Astrocyte (in vitro differentiated cells and primary cell): ENCODE measurements around the gene ZNF416. TPM values are rescaled to one million over a fixed set of nuclear protein-coding genes. Genes with fewer than 3 reads are reported as not detected.

Experiments used
- DNase-seq: peaks from one replicate; pipeline ENCODE4 v3.0.0-alpha.2; 2010; ENCODE audit warnings: low read depth
- FAIRE-seq: peaks from 2 replicates; lab custom pipeline; 2011; peaks lifted over from hg19 to GRCh38; lab: Jason Lieb, UNC
- H2AFZ ChIP-seq: 2 replicates; pipeline ENCODE4 v1.6.0; 2012; ENCODE audit warnings: low read depth, low read length, inconsistent platforms
- H3K27ac ChIP-seq: 2 replicates; pipeline ENCODE4 v1.5.1; 2011; ENCODE audit warnings: low read depth, low read length, inconsistent platforms
- H3K27me3 ChIP-seq: 2 replicates; pipeline ENCODE4 v1.6.0; 2011; ENCODE audit warnings: low read length, inconsistent platforms; ENCODE audit not compliant: insufficient read depth
- H3K36me3 ChIP-seq: 2 replicates; pipeline ENCODE4 v1.5.1; 2011; ENCODE audit warnings: low read length, inconsistent platforms; ENCODE audit not compliant: insufficient read depth
- H3K4me1 ChIP-seq: 2 replicates; pipeline ENCODE4 v1.5.1; 2011; ENCODE audit warnings: low read length, inconsistent platforms; ENCODE audit not compliant: insufficient read depth
- H3K4me2 ChIP-seq: 2 replicates; pipeline ENCODE4 v1.6.0; 2012; ENCODE audit warnings: low read length, inconsistent platforms
- H3K4me3 ChIP-seq: 2 replicates; pipeline ENCODE4 v1.5.1; 2011; ENCODE audit warnings: low read depth, mild to moderate bottlenecking, low read length, inconsistent platforms; ENCODE audit not compliant: insufficient read depth
- H3K79me2 ChIP-seq: 2 replicates; pipeline ENCODE4 v1.6.0; 2012; ENCODE audit warnings: mild to moderate bottlenecking, low read length, inconsistent platforms; ENCODE audit not compliant: insufficient read depth
- H3K9ac ChIP-seq: 2 replicates; pipeline ENCODE4 v1.6.0; 2012; ENCODE audit warnings: mild to moderate bottlenecking, low read length, inconsistent platforms
- H3K9me3 ChIP-seq: 2 replicates; pipeline ENCODE4 v1.5.1; 2012; ENCODE audit warnings: low read depth, mild to moderate bottlenecking, low read length, inconsistent platforms; ENCODE audit not compliant: insufficient read depth
- H4K20me1 ChIP-seq: 2 replicates; pipeline ENCODE4 v1.6.0; 2012; ENCODE audit warnings: low read length, inconsistent platforms; ENCODE audit not compliant: insufficient read depth
- H3K27ac Mint-ChIP-seq: one replicate; pipeline ENCODE4 v1.8.0; 2021; ENCODE audit warnings: mild to moderate bottlenecking, mixed read lengths; ENCODE audit not compliant: unreplicated experiment
- H3K27me3 Mint-ChIP-seq: one replicate; pipeline ENCODE4 v1.8.0; 2021; ENCODE audit warnings: low read depth, mixed read lengths; ENCODE audit not compliant: unreplicated experiment
- H3K36me3 Mint-ChIP-seq: one replicate; pipeline ENCODE4 v1.8.0; 2021; ENCODE audit warnings: low read depth, mixed read lengths; ENCODE audit not compliant: unreplicated experiment
- H3K4me1 Mint-ChIP-seq: one replicate; pipeline ENCODE4 v1.8.0; 2021; ENCODE audit warnings: low read depth, mixed read lengths; ENCODE audit not compliant: unreplicated experiment
- H3K4me3 Mint-ChIP-seq: one replicate; pipeline ENCODE4 v1.8.0; 2021; ENCODE audit warnings: mild to moderate bottlenecking, moderate library complexity, mixed read lengths; ENCODE audit not compliant: unreplicated experiment
- H3K9me3 Mint-ChIP-seq: one replicate; pipeline ENCODE4 v1.8.0; 2021; ENCODE audit warnings: mild to moderate bottlenecking, mixed read lengths; ENCODE audit not compliant: unreplicated experiment
- EZH2 ChIP-seq: IDR thresholded peaks from 2 replicates; pipeline ENCODE4 v1.6.1; 2012; ENCODE audit warnings: mild to moderate bottlenecking, low read length, inconsistent platforms; ENCODE audit not compliant: insufficient read depth
- total RNA-seq: library from RNA; stranded (reverse); gene quantifications from 2 replicates; pipeline ENCODE4 v1.2.1, GENCODE V29; 2021
- TF ChIP-seq, protein P1 (sequence below): IDR thresholded peaks from 2 replicates; pipeline ENCODE4 v1.5.1; 2011; ENCODE audit warnings: low read depth, mild to moderate bottlenecking, inconsistent platforms, low read length, moderate library complexity; ENCODE audit not compliant: insufficient read depth

ZNF416 gene
- total RNA-seq, 1 donor from 2014 or later = 9.3 TPM

DNA sequence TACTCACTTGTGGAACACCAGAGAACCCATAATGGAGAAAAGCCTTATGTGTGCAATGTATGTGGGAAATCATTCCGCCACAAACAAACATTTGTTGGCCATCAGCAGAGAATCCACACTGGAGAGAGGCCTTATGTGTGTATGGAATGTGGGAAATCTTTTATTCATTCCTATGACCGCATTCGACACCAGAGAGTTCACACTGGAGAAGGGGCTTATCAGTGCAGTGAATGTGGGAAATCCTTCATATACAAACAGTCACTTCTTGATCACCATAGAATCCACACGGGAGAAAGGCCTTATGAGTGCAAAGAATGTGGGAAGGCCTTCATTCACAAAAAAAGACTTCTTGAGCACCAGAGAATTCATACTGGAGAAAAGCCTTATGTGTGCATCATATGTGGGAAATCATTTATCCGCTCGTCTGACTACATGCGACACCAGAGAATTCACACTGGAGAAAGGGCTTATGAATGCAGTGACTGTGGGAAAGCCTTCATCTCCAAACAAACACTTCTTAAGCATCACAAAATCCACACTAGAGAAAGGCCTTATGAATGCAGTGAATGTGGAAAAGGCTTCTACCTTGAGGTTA, 40.7 kb downstream of the ZNF416 start:
- no peak for TF ChIP-seq EZH2
- TF ChIP-seq, protein P1, sequence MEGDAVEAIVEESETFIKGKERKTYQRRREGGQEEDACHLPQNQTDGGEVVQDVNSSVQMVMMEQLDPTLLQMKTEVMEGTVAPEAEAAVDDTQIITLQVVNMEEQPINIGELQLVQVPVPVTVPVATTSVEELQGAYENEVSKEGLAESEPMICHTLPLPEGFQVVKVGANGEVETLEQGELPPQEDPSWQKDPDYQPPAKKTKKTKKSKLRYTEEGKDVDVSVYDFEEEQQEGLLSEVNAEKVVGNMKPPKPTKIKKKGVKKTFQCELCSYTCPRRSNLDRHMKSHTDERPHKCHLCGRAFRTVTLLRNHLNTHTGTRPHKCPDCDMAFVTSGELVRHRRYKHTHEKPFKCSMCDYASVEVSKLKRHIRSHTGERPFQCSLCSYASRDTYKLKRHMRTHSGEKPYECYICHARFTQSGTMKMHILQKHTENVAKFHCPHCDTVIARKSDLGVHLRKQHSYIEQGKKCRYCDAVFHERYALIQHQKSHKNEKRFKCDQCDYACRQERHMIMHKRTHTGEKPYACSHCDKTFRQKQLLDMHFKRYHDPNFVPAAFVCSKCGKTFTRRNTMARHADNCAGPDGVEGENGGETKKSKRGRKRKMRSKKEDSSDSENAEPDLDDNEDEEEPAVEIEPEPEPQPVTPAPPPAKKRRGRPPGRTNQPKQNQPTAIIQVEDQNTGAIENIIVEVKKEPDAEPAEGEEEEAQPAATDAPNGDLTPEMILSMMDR = no peak
- H3K36me3 Mint-ChIP-seq = peaks cover 97% of the 10 kb centered on the region
- no peak overlapping the region for H3K27ac Mint-ChIP-seq
- no peak for FAIRE-seq
- Histone ChIP-seq H3K4me2 (no peak overlapping the region), H3K9ac (no peak overlapping the region), H4K20me1 (no peaks in the 10 kb centered on the region), H3K27me3 (no peaks in the 10 kb centered on the region), H3K79me2 (peaks cover 3% of the 10 kb centered on the region), H3K9me3 (peaks cover 78% of the 10 kb centered on the region), H2AFZ (no peak overlapping the region), H3K4me3 (no peak overlapping the region), H3K4me1 (no peaks in the 10 kb centered on the region), H3K27ac (no peak overlapping the region), H3K36me3 (peaks cover 51% of the 10 kb centered on the region)
- DNase-seq = no peak
- H3K27me3 Mint-ChIP-seq = no peaks in the 10 kb centered on the region
- no peak overlapping the region for H3K4me3 Mint-ChIP-seq
- H3K9me3 Mint-ChIP-seq = peaks cover 72% of the 10 kb centered on the region
- no peaks in the 10 kb centered on the region for H3K4me1 Mint-ChIP-seq

DNA sequence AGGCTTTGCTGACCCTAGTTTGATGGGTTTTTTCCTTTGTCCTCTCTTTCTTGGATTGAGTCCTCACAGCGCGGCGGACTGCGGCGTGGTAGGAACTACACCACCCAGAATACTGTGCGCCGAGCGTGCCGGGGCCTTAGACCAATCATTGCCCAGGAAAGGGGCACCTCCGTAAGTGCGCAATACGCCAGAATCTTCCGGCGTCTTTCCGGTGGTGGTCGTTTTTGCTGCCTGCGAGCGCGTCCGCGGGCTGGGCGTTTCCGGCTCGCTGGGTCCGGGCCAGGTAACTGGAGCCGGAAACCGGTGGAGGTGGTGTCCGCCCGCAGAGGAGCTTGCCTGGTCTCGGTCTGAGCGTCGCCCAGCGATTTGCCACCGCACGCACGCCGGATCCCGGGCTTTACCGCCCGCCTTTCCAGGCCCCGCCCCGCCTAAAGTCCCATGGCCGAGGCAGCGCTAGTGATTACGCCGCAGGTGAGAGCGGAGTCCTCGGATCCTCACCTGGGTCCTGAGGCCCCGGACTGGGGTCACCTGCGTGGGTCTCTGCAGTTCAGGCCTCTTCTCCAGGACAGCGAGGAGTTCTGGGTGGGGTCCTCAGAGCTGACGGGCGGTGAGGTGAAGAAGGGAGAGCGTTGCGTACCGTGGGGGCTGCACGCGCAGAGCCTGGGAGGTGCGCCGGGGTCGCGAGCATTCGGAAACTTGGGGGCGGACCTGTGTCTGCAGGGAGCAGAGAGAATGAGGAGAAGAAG, 51.4 kb downstream of the ZNF416 start, which contains the start of gene ZNF549:
Gene ZNF549, plus strand, starts transcription at position 221 of the 746 bp plus-strand sequence. Its CDS starts 218 bp downstream, at position 439.
- Histone ChIP-seq H3K4me2 (peak within 1 kb of the TSS; percentile 96), H3K9me3 (peaks cover 6% of the 10 kb centered on the region), H3K4me3 (peak within 1 kb of the TSS; percentile 98), H4K20me1 (no peaks in the 10 kb centered on the region), H3K79me2 (peaks cover 31% of the 10 kb centered on the region), H3K27me3 (no peaks in the 10 kb centered on the region), H3K9ac (peak within 1 kb of the TSS; percentile 84), H2AFZ (peak within 1 kb of the TSS; percentile 99), H3K36me3 (peaks cover 7% of the 10 kb centered on the region), H3K27ac (peak within 1 kb of the TSS; percentile 14), H3K4me1 (no peaks in the 10 kb centered on the region)
- TF ChIP-seq, protein P1 = no peak
- TF ChIP-seq EZH2 = no peak
- peak within 1 kb of the TSS; percentile 98 for H3K4me3 Mint-ChIP-seq
- peak within 1 kb of the TSS; percentile 49 for H3K27ac Mint-ChIP-seq
- peak; percentile 80 for FAIRE-seq
- H3K4me1 Mint-ChIP-seq = peaks cover 5% of the 10 kb centered on the region
- H3K27me3 Mint-ChIP-seq = no peaks in the 10 kb centered on the region
- peak; percentile 94 for DNase-seq
- peaks cover 19% of the 10 kb centered on the region for H3K36me3 Mint-ChIP-seq
- H3K9me3 Mint-ChIP-seq = peaks cover 10% of the 10 kb centered on the region

Other genes starting within 250 kb of the ZNF416 start
- gene ZNF304, start 227.6 kb downstream of the ZNF416 start, total RNA-seq = 11.5 and 12.2 TPM in 2 replicates
- gene TRAPPC2B, start 215.4 kb downstream of the ZNF416 start, total RNA-seq = 9.2 and 11.6 TPM in 2 replicates
- gene ZNF547, start 215.4 kb downstream of the ZNF416 start, total RNA-seq = 3.6 and 4.1 TPM in 2 replicates
- 16.6 and 16.7 TPM in 2 replicates for gene ZNF548, start 189.1 kb downstream of the ZNF416 start, total RNA-seq
- 7.7 and 11.6 TPM in 2 replicates for gene ZNF17, start 167.8 kb downstream of the ZNF416 start, total RNA-seq
- 14.1 and 16.2 TPM in 2 replicates for gene ZNF749, start 143.6 kb downstream of the ZNF416 start, total RNA-seq
- gene VN1R1, start 121.8 kb downstream of the ZNF416 start, total RNA-seq = 1.5 and 1.7 TPM in 2 replicates
- 13.8 and 14.5 TPM in 2 replicates for gene ZNF772, start 101.3 kb downstream of the ZNF416 start, total RNA-seq
- 13.1 and 14.1 TPM in 2 replicates for gene ZNF419, start 91.2 kb downstream of the ZNF416 start, total RNA-seq
- 11.4 and 13.3 TPM in 2 replicates for gene ZNF773, start 79.0 kb downstream of the ZNF416 start, total RNA-seq
- gene ZNF549, start 51.6 kb downstream of the ZNF416 start, total RNA-seq = 6.7 and 7.3 TPM in 2 replicates
- 13.4 and 13.5 TPM in 2 replicates for gene ZNF550, start 19.0 kb downstream of the ZNF416 start, total RNA-seq
- 8.7 and 8.9 TPM in 2 replicates for gene ZIK1, start 5.2 kb upstream of the ZNF416 start, total RNA-seq
- 3.5 and 4.7 TPM in 2 replicates for gene ZNF530, start 21.0 kb upstream of the ZNF416 start, total RNA-seq
- 30.5 and 32.3 TPM in 2 replicates for gene ZNF134, start 35.3 kb upstream of the ZNF416 start, total RNA-seq
- gene ZNF211, start 54.3 kb upstream of the ZNF416 start, total RNA-seq = 18.2 and 21.9 TPM in 2 replicates
- gene ZSCAN4, start 90.0 kb upstream of the ZNF416 start, total RNA-seq = 0.43 and 1.2 TPM in 2 replicates
- 6.1 and 6.5 TPM in 2 replicates for gene ZNF551, start 103.1 kb upstream of the ZNF416 start, total RNA-seq
- 12.7 and 13.1 TPM in 2 replicates for gene ZNF154, start 130.3 kb upstream of the ZNF416 start, total RNA-seq
- 8.0 and 8.2 TPM in 2 replicates for gene ZNF671, start 148.7 kb upstream of the ZNF416 start, total RNA-seq
- gene ZNF776, start 167.9 kb upstream of the ZNF416 start, total RNA-seq = 17.4 and 17.5 TPM in 2 replicates
- gene ZNF586, start 190.8 kb upstream of the ZNF416 start, total RNA-seq = 8.8 and 11.5 TPM in 2 replicates
- gene ZNF552, start 236.0 kb upstream of the ZNF416 start, total RNA-seq = 7.2 and 9.6 TPM in 2 replicates